Activated T-cell treated with anti-CD3 and anti-CD28 coated beads for 24 hours (primary cell): Measurements from ENCODE around the gene OR13C4.
"Not testable (repeated sequence)": the region's sequence is repeated elsewhere in the genome, so short reads cannot be mapped to it uniquely, and the experiment has no call there.

Experiments
- DNase-seq: peaks from one replicate; pipeline ENCODE4 v3.0.0-alpha.2; 2020; ENCODE audit warnings: low read depth

Gene OR13C4

DNA sequence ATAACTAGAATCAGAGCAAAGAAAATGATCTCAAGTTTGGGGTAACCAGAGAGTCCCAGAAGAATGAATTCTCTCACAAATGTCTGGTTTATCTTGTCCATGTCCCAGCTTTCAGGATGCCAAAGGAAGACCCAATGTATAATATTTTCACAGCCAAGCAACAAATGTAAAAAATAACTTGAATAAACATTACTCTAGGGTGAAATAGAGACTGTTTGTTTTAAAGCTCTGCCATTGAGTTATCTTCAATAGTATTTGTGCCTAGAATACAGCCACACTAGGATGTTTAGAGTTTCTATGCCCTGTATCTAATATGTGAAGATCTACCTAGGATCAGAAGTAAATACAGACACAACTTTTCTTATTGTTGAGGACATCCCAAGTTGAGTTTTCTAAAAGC, at the start of gene OR13C4:
Gene OR13C4, minus strand, starts transcription at position 101 of the 400 bp plus-strand sequence. Its CDS starts 0 bp downstream, at position 101.
- DNase-seq, result no peak

DNA sequence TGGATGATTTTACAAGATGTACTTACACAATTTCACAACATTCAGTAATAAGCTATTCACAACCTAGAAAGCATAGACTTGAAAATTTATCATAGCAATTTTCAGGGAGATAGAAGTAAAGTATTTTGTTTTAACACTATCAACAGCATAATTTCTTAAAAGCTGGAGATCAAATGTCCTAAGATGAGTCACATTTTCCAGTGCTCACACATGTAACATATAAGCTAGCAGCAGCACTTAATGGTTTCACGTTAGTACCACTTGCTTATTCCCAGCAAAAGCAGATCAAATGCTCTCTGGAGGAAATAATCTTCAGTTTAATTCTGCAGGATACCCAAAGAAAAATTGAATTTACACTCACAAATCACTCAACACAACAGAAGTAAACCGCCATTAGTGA, 48.4 kb upstream of the OR13C4 start:
- DNase-seq, result no peak

DNA sequence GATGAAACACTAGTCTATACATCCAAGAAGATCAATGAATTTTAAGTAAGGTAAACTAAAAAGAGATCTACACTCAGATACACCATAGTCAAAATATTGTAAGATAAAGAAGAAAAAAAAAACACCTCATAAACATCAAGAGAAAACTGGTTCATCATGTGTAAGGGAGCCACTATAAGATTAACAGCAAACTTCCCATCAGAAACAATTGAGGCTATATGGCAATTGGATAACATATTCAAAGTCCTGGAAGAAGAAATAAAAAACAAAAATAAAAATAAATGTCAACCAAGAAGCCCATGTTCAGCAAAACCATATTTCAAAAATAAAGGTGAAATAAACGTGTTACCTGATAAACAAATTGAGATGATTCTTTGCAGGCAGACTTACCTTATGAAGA, 45.6 kb upstream of the OR13C4 start:
- no peak for DNase-seq

DNA sequence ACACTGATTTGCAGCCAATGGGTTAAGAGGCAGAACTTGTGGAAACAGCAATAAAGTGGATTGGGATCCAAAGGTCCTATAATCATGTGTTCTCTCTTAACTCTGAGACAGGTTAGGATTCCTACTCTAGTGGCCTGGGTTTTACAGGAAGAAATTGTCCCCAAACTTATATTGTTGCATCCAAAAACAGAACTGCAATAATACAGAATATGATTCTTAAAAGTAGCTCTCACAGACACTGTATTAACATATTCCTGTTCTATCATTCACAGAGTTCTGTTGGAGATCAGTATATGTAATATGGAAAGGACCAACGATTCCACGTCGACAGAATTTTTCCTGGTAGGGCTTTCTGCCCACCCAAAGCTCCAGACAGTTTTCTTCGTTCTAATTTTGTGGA, 41.9 kb upstream of the OR13C4 start, which contains the start of gene OR13C8:
Gene OR13C8, plus strand, starts transcription at position 301 of the 400 bp plus-strand sequence. Its CDS starts 0 bp downstream, at position 301.
- no peak for DNase-seq

DNA sequence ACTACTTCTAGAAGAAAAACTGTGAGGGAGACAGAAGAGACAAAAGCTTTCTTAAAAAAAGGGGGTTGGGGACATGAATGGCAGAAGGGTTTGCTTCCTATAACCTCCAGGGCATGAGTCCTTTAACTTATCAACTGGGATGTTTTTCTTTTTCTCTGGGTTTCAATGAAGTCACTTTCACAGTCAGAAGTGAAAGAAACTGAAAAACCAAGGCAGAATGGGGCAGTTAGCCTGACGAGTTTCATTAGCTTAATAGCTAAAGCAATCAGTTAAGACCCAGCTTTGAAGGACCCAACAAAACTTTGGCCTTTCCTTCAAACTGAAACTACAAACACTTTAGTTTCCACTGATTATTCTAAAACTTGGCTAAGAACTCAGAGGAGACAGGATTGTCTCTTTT, 37.3 kb upstream of the OR13C4 start:
- DNase-seq, result no peak

DNA sequence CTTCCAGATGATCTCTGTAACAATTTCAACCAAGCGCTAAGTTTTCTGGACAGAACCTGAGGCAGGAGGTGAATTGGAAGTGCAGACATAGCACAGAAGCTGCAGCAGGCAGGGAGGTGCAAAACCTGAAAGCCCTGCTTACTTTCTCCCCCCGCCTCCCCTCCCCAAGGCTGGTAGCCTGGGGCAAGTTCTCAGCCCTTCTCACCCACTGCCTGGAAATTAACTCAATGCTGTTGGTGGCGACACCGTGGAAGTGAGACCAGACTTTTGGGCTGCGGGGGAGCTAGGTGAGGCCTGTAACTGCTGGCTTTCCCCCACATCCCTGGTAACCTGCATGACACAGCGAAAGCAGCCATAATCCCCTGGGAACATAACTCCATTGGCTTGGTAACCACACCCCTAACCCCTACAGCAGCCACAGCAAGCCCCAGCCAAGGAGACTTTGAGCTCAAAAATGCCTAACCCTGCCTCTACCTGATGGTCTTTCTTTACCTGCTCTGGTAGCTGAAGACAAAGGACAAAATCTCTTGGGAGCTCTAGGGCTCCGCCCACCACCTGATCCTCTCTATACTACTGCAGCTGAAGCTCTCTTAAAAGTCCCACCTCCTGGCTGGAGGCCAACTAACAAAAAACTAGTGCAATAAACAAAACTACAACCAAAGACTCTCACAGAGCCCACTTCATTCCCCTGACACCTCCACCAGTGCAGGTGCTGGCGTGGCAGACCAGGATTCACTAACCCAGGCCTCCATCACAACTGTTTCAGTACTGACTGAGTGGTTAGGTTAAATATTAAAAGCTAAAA, 30.0 kb upstream of the OR13C4 start:
- DNase-seq, result no peak

DNA sequence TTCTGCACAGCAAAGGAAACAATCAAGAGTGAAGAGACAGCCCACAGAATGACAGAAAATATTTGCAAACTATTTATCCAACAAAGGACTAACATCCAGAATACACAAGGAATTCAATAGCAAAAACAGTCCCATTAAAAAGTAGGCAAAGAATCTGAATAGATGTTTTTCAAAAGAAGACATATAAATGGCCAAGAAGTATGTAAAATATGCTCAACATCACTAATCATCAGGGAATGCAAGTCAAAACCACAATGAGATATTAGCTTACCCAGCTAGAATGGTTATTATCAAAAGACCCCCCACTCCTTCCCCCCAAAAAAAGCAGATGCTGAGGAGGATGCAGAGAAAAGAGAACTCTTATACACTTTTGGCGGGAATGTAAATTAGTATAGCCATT, 28.5 kb upstream of the OR13C4 start:
- DNase-seq, result no peak

DNA sequence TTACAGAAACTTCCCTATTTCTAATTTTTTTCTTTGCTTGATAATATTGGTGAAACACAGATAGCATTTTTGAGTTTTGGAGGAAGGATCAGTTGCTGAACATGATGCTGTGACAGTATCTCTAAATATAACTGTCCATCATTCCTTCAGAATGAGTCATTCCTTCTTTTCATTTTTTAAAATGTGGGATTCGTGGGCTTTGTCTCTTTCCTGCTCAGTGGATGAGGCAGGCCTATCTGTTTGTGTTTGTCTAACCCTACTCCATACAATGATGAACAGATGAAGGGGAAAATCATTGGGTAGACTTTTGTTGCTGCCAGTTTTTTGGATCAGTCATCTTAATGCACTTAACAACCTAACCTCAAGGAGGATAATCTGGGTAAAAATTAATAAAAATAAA, 26.3 kb upstream of the OR13C4 start:
- DNase-seq, result no peak

DNA sequence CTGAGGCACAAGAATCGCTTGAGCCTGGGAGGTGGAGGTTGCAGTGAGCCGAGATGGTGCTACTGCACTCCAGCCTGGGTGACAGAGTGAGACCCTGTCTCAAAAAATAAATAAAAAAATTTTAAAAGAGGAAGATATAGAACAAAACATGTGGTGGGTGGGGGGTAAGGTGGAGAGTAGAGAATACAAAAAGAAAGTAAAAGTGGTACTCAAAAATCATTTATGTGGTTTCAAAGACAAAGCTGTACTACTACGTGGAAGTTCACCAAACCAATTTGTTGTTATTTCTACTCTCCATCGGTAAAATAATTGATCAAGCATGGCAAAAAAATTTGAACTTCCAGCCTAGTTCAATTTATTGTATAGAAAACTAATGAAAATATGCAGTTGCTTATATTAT, 17.6 kb upstream of the OR13C4 start:
- DNase-seq, result no peak

DNA sequence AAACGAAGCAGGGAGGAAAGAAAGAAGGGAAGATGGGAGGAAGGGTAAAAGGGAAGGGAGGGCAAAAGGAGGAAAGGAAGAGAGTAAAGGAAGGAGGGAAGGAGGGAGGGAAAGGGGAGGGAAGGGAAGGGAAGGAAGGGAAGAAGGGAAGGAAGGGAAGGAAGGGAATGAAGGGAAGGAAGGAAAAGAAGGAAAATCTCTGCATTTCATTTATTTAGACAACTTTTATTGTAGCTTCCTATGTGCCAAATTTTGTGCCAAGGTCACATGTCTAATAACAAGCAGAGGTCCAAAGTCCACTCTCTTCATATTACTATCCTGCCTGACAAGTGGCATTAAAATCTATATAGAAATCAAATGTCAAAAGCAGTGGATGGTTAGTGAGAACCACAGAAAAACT, 12.3 kb upstream of the OR13C4 start:
- no peak for DNase-seq

DNA sequence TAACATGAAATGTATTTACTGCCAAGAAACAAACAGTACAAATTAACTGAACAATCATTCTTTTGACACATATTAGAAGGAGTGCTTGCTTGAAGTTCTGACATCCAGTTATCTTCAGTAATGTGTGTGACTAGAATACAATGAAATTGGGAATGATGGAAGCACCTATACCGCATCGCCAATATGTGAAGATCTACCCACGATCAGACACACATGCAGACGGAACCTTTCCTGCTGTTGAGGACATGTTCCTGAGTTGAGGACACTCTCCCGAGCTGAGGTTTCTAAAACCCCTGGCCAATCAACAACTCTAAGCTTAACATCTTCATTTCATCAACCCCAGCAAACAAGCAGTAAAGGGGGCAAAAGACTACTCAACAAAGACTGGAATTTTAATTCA, 9.7 kb upstream of the OR13C4 start, which contains the start of gene OR13C3:
Gene OR13C3, minus strand, starts transcription at position 101 of the 400 bp plus-strand sequence. CDS start 133 bp downstream, outside the sequence.
- no peak for DNase-seq

DNA sequence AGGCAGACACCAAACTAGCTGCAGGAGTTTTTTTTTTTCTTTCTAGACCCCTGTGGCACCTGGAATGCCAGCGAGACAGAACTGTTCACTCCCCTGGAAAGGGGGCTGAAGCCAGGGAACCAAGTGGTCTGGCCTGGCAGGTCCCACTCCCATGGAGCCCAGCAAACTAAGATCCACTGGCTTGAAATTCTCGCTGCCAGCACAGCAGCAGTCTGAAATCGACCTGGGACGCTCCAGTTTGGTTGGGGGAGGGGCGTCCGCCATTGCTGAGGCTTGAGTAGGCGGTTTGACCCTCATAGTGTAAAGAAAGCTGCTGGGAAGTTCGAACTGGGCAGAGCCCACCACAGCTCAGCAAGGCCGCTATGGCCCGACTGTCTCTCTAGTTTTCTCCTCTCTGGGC, 6.8 kb downstream of the OR13C4 start:
- DNase-seq, result not testable (repeated sequence)

DNA sequence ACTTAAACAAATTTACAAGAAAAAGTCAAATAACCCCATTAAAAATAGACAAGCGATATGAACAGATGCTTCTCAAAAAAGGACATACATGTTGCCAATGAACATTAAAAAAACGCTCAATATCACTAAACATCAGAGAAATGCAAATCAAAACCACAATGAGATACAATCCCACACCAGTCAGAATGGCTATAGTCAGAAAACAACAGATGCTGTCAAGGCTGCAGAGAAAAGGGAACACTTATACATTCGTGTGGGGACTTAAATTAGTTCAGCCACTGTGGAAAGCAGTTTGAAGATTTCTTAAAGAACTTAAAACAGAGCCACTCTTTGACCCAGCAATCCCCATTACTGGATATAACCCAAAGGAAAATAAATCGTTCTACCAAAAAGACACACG, 12.1 kb downstream of the OR13C4 start:
- DNase-seq, result no peak

DNA sequence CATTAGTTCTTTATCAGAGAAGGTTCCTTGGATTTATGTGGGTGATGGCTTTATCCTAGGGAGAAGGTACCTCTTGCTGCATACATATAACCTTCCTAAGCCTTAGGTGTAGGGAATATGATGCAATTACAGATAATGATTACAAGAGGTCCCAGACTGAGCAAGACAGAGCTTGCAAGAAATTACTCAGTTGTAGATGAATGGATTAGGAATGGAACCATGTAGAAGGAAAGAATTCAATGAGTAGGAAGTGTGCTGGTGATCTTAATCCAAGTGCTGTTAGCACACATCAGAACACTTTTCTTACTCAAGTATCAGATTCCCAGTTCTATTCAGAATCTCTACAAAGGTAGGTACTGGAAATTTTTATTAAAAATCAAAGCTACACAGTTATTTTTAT, 20.4 kb downstream of the OR13C4 start:
- no peak for DNase-seq

DNA sequence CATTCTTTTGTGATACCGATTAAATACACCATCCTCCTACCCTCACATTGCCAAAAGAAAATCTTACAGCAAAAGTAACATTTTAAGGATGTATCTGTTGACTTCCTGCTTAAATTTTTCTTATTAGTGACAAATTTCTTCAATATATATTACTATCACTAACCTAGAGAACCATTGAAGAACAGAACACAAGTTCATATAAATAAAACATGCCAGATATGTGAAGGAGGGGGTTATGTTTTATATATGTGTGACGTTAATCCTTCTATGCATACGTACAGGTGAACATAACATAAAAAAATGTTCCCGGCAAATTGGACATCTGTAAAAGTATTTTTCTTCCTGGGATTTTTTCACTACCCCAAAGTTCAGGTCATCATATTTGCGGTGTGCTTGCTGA, 23.0 kb downstream of the OR13C4 start, which contains the start of gene OR13F1:
Gene OR13F1, plus strand, starts transcription at position 301 of the 400 bp plus-strand sequence. Its CDS starts 0 bp downstream, at position 301.
- no peak for DNase-seq

DNA sequence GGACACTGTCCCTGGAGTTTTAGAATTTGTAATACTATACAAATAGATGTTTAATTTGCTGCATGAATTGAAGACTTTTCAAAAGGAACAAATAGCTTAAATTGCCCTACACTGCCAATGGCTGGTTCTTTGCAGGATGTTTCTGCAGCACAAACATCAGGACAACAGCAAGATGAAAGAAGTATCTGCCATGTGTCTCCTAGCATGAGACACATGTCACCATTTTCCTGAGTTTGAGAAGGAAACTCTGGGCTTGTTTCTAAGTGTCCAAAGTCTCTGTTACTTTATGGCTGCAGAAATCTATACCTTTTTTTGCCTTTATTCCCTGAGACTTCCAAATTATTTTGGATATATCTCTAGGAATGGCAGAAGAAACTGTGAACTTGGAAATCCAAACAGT, 23.6 kb downstream of the OR13C4 start:
- no peak for DNase-seq

DNA sequence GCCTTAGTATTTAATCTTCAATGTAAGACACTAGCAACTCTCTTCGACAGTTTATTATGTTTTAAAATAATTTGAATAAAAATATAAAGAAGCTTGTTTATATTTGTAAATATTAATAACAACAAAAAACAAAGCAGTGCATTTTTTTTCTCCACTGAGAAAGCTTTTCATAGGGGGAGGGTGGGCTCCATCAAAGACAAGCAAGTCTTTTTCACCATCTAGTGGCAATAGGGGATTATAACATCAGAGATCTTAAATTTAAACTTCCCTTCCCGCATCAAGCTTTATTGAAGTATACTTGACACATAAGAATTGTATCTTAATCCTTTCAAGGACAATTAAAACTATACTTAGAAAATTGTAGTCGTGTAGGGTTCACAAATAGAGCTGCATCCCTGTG, 32.2 kb downstream of the OR13C4 start:
- no peak for DNase-seq

DNA sequence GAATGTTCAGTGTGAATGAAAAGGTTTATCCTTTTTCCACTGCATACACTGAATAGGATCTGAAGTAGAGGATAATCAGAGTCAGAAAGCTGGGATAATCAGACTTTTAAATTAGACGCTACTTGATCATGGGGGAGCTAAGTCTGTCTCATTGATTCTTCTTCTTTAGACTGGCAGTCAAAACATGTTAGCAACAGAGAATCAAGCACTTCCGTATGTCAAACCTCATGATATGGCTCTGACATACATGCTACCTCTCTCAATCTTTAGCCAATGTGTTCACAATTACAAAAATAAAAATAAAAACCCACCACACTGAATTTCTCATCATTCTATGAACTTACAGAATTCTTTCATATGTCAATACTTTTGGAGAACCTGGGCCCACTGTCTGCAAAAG, 42.0 kb downstream of the OR13C4 start:
- no peak for DNase-seq

DNA sequence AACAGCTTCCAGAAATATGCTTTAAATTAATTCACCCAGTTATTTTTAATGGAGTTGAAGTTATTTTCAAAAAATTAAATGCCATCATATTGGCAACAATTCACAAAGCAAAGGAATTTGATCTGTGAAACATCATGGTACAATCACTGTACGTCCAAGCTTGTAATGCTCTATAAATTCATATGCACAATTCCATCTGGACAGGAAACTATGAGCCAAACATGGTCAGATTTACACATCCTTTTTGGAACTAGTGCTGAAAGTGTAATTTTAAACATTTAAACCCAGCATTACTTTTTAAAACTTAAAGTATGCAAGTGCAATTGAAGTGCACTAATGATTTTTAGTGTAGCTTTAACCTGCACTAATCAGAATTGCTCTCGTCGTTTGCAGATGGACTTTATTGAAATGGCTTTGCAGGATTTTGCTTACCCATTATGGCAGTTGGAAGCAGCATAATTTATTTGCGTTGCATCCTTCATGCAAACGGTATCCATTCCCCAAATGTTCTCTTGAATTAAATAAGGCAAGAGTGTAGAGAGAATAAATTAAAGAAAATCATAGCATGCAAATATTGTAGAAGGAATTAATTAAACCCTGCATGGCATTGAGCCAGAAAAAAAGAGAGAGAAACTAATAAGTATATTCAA, 44.0 kb downstream of the OR13C4 start:
- DNase-seq, result no peak
